Stimulated activated CD8-positive, alpha-beta memory T cell treated with anti-CD3 and anti-CD28 coated beads, Interleukin-4, amount 100 ng/mL, for 1 hour (primary cell): Measurements from ENCODE around the gene AIF1.
A peak's percentile ranks its signal among the peaks of the same experiment; 100 is the strongest.

Experiments
- DNase-seq, 2 donors: peaks; one replicate each; pipeline ENCODE4 v3.0.0-alpha.2; 2020; ENCODE audit warnings: low read depth in 2 of 2, low spot score in 1 of 2

AIF1 gene

DNA sequence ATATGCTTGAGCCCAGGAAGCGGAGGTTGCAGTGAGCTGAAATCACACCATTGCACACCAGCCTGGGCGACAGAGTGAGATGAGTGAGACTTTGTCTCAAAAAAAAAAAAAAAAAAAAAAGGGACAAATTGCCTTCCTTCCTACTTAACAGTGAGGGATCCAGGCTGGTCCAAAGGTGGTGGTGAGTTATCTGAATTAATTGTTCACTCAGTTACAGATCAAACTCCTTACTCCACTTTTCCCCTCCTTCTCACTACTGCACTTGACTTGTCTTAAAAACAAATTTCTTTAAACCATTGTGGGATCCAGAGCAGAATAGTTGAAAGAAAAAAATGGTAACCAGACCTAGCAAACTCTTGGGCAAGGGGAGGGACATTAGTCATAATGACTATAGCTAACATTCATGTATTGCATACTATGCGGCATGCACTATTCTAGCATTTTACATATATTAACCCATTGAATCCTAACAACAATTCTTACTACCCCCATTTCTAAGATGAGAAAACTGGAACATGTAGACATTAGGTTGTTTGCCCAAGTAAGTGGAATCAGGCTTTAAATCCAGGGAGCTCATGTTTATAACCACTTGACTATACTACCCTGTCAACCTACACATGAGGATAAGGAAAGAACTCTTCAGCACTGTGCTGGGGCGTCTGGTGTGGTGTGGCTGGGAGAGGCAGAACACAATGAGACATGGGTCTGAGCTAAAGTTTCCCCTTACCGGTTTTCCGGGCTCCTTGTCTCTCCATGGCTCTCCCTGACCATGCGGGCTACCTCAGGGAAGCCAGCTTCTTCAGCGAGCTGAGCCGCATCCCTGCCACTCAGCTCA is 48.3 kb downstream of the AIF1 start:
- DNase-seq, result no peak

DNA sequence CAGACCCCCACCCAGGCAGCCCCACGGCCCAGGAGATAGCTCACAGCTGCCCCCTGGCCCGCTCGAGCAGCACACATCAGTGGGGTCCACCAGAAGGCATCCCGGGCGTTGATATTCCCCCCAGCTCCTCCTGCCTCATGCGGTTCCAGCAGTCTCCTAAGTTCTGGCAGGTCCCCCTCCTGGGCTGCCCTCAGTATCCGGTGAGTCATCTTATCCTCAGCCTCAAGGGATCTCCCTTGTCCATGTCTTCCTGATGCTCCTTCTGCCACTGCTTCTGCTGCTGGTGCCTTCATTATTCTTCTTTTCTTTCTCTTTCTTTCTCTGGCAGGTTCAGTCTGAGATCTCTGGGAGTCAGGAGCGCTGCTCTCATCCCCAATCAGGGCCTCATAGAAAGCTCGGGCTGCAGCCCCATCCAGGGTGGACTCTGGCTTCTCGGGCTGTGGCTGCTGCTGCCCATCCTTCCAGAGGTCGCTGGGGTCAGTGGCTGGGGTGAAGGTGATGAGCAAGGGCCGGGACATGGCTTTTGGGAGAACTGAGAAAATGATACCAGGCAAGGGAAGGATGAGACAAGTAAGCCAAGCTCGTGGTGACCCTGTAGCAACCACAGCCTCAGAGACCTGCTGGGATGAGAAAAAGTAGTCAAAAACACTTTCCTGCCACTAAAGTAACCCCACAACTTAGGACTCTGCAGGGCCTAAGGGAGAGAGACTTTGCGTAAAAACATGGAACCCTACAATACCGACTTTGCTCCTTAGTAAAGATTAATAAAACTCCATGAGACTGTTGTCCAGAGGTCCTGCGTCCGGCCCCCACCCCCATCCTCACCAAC is 49.1 kb downstream of the AIF1 start:
- no peak for DNase-seq

DNA sequence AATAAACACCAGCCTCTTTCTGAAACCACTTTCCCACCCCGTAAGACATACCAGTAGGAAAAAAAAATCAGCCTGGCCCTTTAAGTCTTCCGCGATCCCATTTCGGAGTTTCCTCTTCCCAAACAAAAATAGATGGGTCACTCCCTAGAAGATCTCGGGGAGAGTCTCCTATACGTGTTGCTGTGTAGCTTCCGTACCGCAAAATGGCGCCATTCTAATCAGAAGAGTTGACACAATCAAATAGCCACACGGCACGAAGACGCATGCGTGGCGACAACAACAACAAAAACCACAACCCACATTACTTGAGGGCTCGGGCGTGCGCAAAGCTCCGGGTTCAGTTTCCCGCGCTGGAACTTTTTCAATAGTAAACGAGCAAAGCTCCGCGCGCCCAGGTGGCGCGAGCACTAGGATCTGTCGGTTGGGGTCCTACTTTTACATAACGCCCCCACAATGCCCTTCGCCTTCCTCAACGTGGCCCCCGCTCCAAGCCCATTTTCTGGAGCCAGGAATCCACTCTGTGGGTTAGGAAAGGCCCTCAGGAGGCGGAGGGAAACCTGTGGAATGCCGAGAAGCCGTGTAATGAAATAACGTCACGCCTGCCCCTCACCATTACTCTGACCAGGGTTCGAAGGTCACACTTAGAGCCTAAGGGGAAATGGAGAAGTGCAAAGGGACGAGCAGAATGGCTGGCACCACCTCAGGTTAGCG is 49.9 kb downstream of the AIF1 start, which contains the start of gene GPANK1:
TSS of gene GPANK1 (minus strand) at position 208 of the 711 bp plus-strand sequence. CDS start 519 bp downstream, outside the sequence.
- peak; percentile 68 to 82 for DNase-seq

DNA sequence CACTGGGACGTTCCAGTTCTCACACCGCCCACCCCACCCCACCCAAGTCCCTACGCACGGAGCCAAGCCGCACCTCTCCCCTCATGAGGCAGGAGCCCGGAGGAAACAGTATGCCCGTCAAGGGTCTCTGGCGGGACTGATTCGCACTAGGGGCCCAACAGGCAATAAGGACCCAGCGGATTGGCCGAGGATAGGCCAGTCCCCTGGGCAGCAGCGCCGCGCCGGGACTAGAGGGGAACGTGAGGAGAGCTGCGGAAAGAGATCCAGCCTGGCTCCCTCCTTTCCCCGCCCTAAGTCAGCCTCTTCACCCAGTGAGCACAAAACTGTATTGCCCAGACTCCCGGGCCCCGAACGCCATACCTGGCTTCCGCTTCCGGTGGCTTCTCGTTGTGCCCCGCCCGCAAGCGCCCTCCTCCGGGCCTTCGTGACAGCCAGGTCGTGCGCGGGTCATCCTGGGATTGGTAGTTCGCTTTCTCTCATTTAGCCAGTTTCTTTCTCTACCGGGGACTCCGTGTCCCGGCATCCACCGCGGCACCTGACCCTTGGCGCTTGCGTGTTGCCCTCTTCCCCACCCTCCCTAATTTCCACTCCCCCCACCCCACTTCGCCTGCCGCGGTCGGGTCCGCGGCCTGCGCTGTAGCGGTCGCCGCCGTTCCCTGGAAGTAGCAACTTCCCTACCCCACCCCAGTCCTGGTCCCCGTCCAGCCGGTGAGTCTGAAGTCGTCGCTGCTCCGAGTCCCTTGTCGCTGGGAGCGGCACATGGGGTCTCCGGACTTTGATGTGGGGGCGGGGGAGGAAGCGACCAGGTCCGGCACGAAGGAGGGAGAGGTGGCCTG is 50.7 kb downstream of the AIF1 start, which contains the start of gene CSNK2B:
TSS of gene CSNK2B (plus strand) at position 580 of the 836 bp plus-strand sequence. CDS start 752 bp downstream, outside the sequence.
- peak; percentile 93 to 97 for DNase-seq

DNA sequence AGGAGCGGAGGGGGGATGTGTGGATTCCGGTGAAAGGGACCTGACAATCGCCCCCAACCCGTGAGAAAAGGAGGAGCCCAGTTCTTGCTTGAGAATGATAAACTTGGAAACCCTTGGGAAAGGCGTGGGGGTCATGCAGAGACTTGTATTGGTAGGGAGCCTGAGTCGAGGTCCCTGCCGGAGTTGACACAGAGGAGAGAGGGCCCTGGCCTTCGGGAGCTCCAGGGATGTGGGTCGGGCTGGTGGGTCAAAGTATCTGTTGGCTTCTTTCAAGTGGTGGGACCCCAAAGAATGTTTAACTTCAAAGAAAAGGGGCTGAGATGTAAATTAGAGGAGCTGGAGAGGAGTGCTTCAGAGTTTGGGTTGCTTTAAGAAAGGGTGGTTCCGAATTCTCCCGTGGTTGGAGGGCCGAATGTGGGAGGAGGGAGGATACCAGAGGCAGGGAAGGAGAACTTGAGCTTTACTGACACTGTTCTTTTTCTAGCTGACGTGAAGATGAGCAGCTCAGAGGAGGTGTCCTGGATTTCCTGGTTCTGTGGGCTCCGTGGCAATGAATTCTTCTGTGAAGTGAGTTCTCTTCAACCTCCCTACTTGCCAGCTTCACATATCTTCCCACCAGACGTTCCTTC is 51.4 kb downstream of the AIF1 start:
- DNase-seq, result no peak
